Type B pancreatic cell (in vitro differentiated cells): Measurements from ENCODE around the gene POU2AF2. TPM values are rescaled to one million over a fixed set of nuclear protein-coding genes. Genes with fewer than 3 reads are reported as not detected.
"Not testable (repeated sequence)": the region's sequence is repeated elsewhere in the genome, so short reads cannot be mapped to it uniquely, and the experiment has no call there.

Experiments used
- DNase-seq: peaks from one replicate; pipeline ENCODE4 v3.0.0; 2021; ENCODE audit warnings: mixed read lengths; ENCODE audit not compliant: unreplicated experiment; ENCODE audit errors: extremely low spot score
- H3K27ac Mint-ChIP-seq: 2 replicates; pipeline ENCODE4 v1.8.0; 2021; ENCODE audit warnings: mild to moderate bottlenecking, mixed read lengths
- H3K27me3 Mint-ChIP-seq: 2 replicates; pipeline ENCODE4 v1.8.0; 2021; ENCODE audit warnings: mixed read lengths
- H3K36me3 Mint-ChIP-seq: 2 replicates; pipeline ENCODE4 v1.8.0; 2021; ENCODE audit warnings: mixed read lengths
- H3K4me1 Mint-ChIP-seq: one replicate; pipeline ENCODE4 v1.8.0; 2021; ENCODE audit warnings: mixed read lengths; ENCODE audit not compliant: unreplicated experiment
- H3K4me3 Mint-ChIP-seq: 2 replicates; pipeline ENCODE4 v1.8.0; 2021; ENCODE audit warnings: mild to moderate bottlenecking, mixed read lengths
- H3K9me3 Mint-ChIP-seq: 2 replicates; pipeline ENCODE4 v1.8.0; 2021; ENCODE audit warnings: mixed read lengths
- total RNA-seq: library from RNA; stranded (reverse); gene quantifications from 2 replicates; pipeline ENCODE4 v1.2.1, GENCODE V29; 2021; ENCODE audit warnings: low replicate concordance
- TF ChIP-seq, protein P1 (sequence below): fragments of 200-600 bp; sonication (generic); conservative IDR thresholded peaks from 2 replicates; pipeline ENCODE4 v1.5.0; 2021; ENCODE audit warnings: antibody characterized with exemption, mild to moderate bottlenecking

The POU2AF2 gene
- total RNA-seq, 1 donor from 2014 or later: 0.39 TPM

DNA sequence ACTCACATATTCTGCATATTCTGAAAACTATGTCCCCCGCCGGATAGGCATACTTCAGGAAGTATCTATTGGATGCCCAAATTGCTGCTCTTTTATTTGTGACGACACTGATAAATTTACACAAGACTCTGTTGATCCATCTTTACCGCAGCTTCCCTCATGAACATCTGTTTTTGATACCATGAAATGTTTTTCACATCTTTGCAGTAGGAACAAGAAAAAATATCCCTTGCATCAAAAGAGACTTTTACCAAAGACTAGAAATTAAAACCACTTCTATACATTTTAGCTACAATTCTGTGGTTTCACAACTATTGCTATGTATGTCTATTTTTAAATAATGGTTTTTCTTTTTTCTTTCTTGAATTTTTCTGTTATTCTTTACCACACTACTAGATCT lies 15.3 kb downstream of the POU2AF2 start:
- peaks cover 3% of the 10 kb centered on the region for H3K4me1 Mint-ChIP-seq
- no peak overlapping the region for H3K4me3 Mint-ChIP-seq

DNA sequence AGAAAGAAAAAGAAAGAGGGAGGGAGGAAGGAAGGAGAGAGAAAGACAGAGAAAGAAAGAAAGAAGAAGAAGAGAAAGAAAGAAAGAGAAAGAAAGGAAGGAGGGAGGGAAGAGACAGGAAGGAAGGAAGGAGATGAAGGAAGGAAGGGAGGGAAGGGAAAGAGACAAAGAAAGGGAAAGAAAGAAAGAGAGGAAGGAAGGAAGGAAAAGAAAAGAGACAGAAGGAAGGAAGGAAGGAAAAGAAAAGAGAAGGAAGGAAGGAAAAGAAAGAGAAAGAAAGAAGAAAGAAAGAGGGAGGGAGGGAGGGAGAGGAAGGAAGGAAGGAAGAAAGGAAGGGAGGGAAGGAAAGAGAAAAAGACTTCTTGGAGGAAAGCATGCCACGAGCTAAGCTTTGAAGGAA lies 19.1 kb downstream of the POU2AF2 start:
- Mint-ChIP-seq H3K27me3 (peaks cover 3% of the 10 kb centered on the region), H3K4me3 (no peak overlapping the region), H3K9me3 (no peaks in the 10 kb centered on the region), H3K27ac (no peak overlapping the region), H3K4me1 (peaks cover 3% of the 10 kb centered on the region), H3K36me3 (no peaks in the 10 kb centered on the region)
- DNase-seq: no peak
- TF ChIP-seq, protein P1, sequence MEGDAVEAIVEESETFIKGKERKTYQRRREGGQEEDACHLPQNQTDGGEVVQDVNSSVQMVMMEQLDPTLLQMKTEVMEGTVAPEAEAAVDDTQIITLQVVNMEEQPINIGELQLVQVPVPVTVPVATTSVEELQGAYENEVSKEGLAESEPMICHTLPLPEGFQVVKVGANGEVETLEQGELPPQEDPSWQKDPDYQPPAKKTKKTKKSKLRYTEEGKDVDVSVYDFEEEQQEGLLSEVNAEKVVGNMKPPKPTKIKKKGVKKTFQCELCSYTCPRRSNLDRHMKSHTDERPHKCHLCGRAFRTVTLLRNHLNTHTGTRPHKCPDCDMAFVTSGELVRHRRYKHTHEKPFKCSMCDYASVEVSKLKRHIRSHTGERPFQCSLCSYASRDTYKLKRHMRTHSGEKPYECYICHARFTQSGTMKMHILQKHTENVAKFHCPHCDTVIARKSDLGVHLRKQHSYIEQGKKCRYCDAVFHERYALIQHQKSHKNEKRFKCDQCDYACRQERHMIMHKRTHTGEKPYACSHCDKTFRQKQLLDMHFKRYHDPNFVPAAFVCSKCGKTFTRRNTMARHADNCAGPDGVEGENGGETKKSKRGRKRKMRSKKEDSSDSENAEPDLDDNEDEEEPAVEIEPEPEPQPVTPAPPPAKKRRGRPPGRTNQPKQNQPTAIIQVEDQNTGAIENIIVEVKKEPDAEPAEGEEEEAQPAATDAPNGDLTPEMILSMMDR: no peak

More for the DNA sequence above, 15.3 kb downstream of the POU2AF2 start:
- no peak overlapping the region for H3K27ac Mint-ChIP-seq
- H3K36me3 Mint-ChIP-seq: no peaks in the 10 kb centered on the region
- no peaks in the 10 kb centered on the region for H3K9me3 Mint-ChIP-seq
- peaks cover 3% of the 10 kb centered on the region for H3K27me3 Mint-ChIP-seq
- TF ChIP-seq, protein P1: no peak
- no peak for DNase-seq

DNA sequence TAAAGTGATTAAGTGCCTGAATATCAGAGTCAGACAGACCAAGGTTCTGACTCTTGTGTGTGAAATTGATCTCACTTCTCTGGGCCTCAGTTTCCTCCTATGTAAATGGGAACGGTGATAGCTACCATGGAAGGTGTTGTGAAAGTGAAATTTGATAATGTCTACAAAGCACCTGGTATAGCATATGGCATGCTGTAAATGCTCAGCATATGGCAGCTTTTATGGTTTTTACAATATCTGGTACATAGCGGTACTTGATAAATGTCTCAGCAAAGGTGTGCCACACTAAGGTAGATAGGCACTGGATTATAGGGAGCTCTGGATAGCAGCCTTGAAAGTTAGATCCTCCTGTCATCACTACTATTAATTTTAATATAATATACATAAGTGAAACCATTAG lies 19.9 kb downstream of the POU2AF2 start:
- Mint-ChIP-seq H3K4me3 (no peak overlapping the region), H3K4me1 (peaks cover 3% of the 10 kb centered on the region), H3K36me3 (no peaks in the 10 kb centered on the region), H3K9me3 (no peaks in the 10 kb centered on the region), H3K27ac (no peak overlapping the region), H3K27me3 (peaks cover 3% of the 10 kb centered on the region)
- no peak for DNase-seq
- TF ChIP-seq, protein P1: no peak

DNA sequence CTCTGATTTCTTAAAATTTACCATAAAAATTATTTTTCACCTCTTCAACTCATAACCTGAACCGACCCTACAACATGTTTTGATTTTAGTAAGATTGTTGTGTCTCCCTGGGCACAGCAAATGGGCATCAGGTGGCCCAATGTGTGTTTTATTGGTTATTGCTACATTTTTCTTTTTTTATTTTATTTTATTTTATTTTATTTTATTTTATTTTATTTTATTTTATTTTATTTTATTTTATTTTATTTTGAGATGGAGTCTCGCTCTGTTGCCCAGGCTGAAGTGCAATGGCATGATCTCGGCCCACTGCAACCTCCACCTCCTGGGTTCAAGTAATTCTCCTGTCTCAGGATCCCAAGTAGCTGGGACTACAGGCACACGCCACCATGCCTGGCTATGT lies 22.8 kb downstream of the POU2AF2 start:
- H3K27ac Mint-ChIP-seq, H3K4me3 Mint-ChIP-seq, H3K27me3 Mint-ChIP-seq, DNase-seq, H3K9me3 Mint-ChIP-seq, H3K36me3 Mint-ChIP-seq, H3K4me1 Mint-ChIP-seq: not testable (repeated sequence)

DNA sequence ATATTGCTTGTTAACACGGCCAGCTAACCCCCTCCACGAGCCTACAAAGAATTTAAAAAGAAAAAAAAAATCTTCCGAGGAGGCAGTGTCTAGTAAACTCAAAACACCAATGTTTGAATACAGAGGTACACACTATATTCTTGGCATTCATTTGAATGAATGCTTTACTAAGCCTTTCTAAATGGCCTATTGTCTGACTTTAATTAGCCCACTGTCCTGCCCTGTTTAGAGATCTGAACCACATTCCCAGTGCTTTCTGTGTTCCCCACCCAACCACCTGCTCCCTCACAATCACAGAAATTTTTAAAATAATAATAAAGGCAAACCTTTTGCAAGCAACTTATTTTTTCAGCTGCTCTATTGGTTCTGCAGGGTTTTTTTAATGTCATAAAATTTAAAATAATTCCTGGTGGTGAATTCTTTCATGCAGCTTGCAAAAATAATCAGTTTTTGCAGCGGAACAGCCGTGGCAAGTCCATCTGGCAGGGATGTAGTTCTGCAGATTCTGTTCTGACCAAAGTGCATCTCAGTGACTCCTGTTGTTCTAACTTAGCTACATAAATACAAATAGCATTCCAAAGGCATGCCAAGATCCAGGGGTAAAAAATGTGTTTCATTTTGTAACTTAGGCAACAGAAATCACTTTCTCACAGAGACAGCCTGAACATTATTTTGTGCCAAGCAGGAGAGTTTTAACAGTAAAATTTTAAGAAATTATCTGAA lies 23.8 kb downstream of the POU2AF2 start:
- no peak overlapping the region for H3K4me3 Mint-ChIP-seq
- no peak overlapping the region for H3K27ac Mint-ChIP-seq
- no peaks in the 10 kb centered on the region for H3K36me3 Mint-ChIP-seq
- no peak for DNase-seq
- H3K4me1 Mint-ChIP-seq: no peaks in the 10 kb centered on the region
- H3K27me3 Mint-ChIP-seq: no peaks in the 10 kb centered on the region
- TF ChIP-seq, protein P1: no peak
- H3K9me3 Mint-ChIP-seq: no peaks in the 10 kb centered on the region

DNA sequence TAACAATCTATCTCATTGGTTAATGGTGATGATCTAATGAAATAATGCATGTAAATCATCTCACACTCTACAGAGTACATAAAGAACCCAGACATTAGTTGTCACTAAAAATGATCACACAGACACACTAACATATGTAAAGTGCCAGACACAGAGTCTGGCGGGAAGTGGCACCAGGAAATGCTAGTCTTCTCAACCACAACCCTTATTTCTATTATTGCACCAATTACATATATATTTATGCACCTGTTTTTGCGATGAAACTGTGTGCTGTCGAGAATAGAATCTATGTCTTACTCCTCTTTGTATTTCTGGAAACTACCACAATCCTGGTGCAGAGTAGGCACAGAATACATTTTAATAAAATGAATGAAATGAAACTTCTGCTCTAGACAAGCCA lies 26.9 kb downstream of the POU2AF2 start:
- TF ChIP-seq, protein P1: no peak
- H3K27ac Mint-ChIP-seq: no peak overlapping the region
- no peaks in the 10 kb centered on the region for H3K4me1 Mint-ChIP-seq
- H3K27me3 Mint-ChIP-seq: peaks cover 4% of the 10 kb centered on the region
- H3K36me3 Mint-ChIP-seq: no peaks in the 10 kb centered on the region
- no peak overlapping the region for H3K4me3 Mint-ChIP-seq
- H3K9me3 Mint-ChIP-seq: no peaks in the 10 kb centered on the region
- DNase-seq: no peak
